ENCODE results near the gene SNRNP25. TPM values are rescaled to one million over a fixed set of nuclear protein-coding genes. Genes with fewer than 3 reads are reported as not detected.
A peak's percentile ranks its signal among the peaks of the same experiment; 100 is the strongest.

Gene SNRNP25
- total RNA-seq, 1 experiment from 2014 or later = 52.9 TPM

GRCh38 chr16:89391-90302, 36.0 kb downstream of the SNRNP25 start:
- no peak for DNase-seq
- Histone ChIP-seq H3K4me3 (ENCODE audit: insufficient read depth, low read depth, low read length) (no peak overlapping the region), H3K36me3 (replicated peaks; ENCODE audit: control insufficient read depth, insufficient read depth, low read length) (peaks cover 12% of the 10 kb centered on the region), H3K27me3 (ENCODE audit: control insufficient read depth, insufficient read depth, low read length) (no peaks in the 10 kb centered on the region)

GRCh38 chr16:91484-91883, 37.9 kb downstream of the SNRNP25 start:
- Histone ChIP-seq H3K36me3 (replicated peaks; ENCODE audit: control insufficient read depth, insufficient read depth, low read length) (peaks cover 9% of the 10 kb centered on the region), H3K27me3 (ENCODE audit: control insufficient read depth, insufficient read depth, low read length) (no peaks in the 10 kb centered on the region), H3K4me3 (ENCODE audit: insufficient read depth, low read depth, low read length) (no peak overlapping the region)
- DNase-seq = no peak

- Histone ChIP-seq H3K4me3 (ENCODE audit: insufficient read depth, low read depth, low read length) (no peak overlapping the region), H3K36me3 (replicated peaks; ENCODE audit: control insufficient read depth, insufficient read depth, low read length) (peaks cover 9% of the 10 kb centered on the region), H3K27me3 (ENCODE audit: control insufficient read depth, insufficient read depth, low read length) (no peaks in the 10 kb centered on the region)
- DNase-seq = no peak
Measured at GRCh38 chr16:92431-93339, 39.1 kb downstream of the SNRNP25 start.

GRCh38 chr16:94918-95265, 41.3 kb downstream of the SNRNP25 start:
- Histone ChIP-seq H3K27me3 (ENCODE audit: control insufficient read depth, insufficient read depth, low read length) (no peaks in the 10 kb centered on the region), H3K4me3 (ENCODE audit: insufficient read depth, low read depth, low read length) (no peak overlapping the region), H3K36me3 (replicated peaks; ENCODE audit: control insufficient read depth, insufficient read depth, low read length) (peaks cover 6% of the 10 kb centered on the region)
- DNase-seq = no peak

GRCh38 chr16:96935-97381, 43.3 kb downstream of the SNRNP25 start:
- Histone ChIP-seq H3K36me3 (replicated peaks; ENCODE audit: control insufficient read depth, insufficient read depth, low read length) (peaks cover 6% of the 10 kb centered on the region), H3K4me3 (ENCODE audit: insufficient read depth, low read depth, low read length) (no peak overlapping the region), H3K27me3 (ENCODE audit: control insufficient read depth, insufficient read depth, low read length) (no peaks in the 10 kb centered on the region)
- peak; percentile 99 for DNase-seq

GRCh38 chr16:97822-98221, 44.2 kb downstream of the SNRNP25 start:
- Histone ChIP-seq H3K4me3 (ENCODE audit: insufficient read depth, low read depth, low read length) (no peak overlapping the region), H3K27me3 (ENCODE audit: control insufficient read depth, insufficient read depth, low read length) (no peaks in the 10 kb centered on the region), H3K36me3 (replicated peaks; ENCODE audit: control insufficient read depth, insufficient read depth, low read length) (peaks cover 6% of the 10 kb centered on the region)
- DNase-seq = no peak

- no peak for DNase-seq
- H3K27me3 ChIP-seq (ENCODE audit: control insufficient read depth, insufficient read depth, low read length) = no peaks in the 10 kb centered on the region
- H3K36me3 ChIP-seq (replicated peaks; ENCODE audit: control insufficient read depth, insufficient read depth, low read length) = peaks cover 5% of the 10 kb centered on the region
- H3K4me3 ChIP-seq (ENCODE audit: insufficient read depth, low read depth, low read length) = no peak overlapping the region
Measured at GRCh38 chr16:100989-101388, 47.4 kb downstream of the SNRNP25 start.

- Histone ChIP-seq H3K4me3 (ENCODE audit: insufficient read depth, low read depth, low read length) (no peak overlapping the region), H3K36me3 (replicated peaks; ENCODE audit: control insufficient read depth, insufficient read depth, low read length) (peaks cover 2% of the 10 kb centered on the region), H3K27me3 (ENCODE audit: control insufficient read depth, insufficient read depth, low read length) (no peaks in the 10 kb centered on the region)
- no peak for DNase-seq
Measured at GRCh38 chr16:101586-101985, 48.0 kb downstream of the SNRNP25 start.

GRCh38 chr16:102060-102855, 48.6 kb downstream of the SNRNP25 start:
- DNase-seq = no peak
- no peaks in the 10 kb centered on the region for H3K27me3 ChIP-seq (ENCODE audit: control insufficient read depth, insufficient read depth, low read length)
- H3K4me3 ChIP-seq (ENCODE audit: insufficient read depth, low read depth, low read length) = no peak overlapping the region
- H3K36me3 ChIP-seq (replicated peaks; ENCODE audit: control insufficient read depth, insufficient read depth, low read length) = peaks cover 2% of the 10 kb centered on the region

GRCh38 chr16:104355-104754, 50.7 kb downstream of the SNRNP25 start:
- Histone ChIP-seq H3K27me3 (ENCODE audit: control insufficient read depth, insufficient read depth, low read length) (no peaks in the 10 kb centered on the region), H3K36me3 (replicated peaks; ENCODE audit: control insufficient read depth, insufficient read depth, low read length) (peaks cover 2% of the 10 kb centered on the region), H3K4me3 (ENCODE audit: insufficient read depth, low read depth, low read length) (no peak overlapping the region)
- DNase-seq = no peak

- Histone ChIP-seq H3K27me3 (ENCODE audit: control insufficient read depth, insufficient read depth, low read length) (no peaks in the 10 kb centered on the region), H3K4me3 (ENCODE audit: insufficient read depth, low read depth, low read length) (no peak overlapping the region)
Measured at GRCh38 chr16:104928-105327, 51.3 kb downstream of the SNRNP25 start.

GRCh38 chr16:105521-105920, 51.9 kb downstream of the SNRNP25 start:
- no peak for DNase-seq
- no peaks in the 10 kb centered on the region for H3K27me3 ChIP-seq (ENCODE audit: control insufficient read depth, insufficient read depth, low read length)
- H3K4me3 ChIP-seq (ENCODE audit: insufficient read depth, low read depth, low read length) = no peak overlapping the region
- peaks cover 2% of the 10 kb centered on the region for H3K36me3 ChIP-seq (replicated peaks; ENCODE audit: control insufficient read depth, insufficient read depth, low read length)

More at GRCh38 chr16:104928-105327, 51.3 kb downstream of the SNRNP25 start:
- H3K36me3 ChIP-seq (replicated peaks; ENCODE audit: control insufficient read depth, insufficient read depth, low read length) = peaks cover 2% of the 10 kb centered on the region
- DNase-seq = no peak

- Histone ChIP-seq H3K27me3 (ENCODE audit: control insufficient read depth, insufficient read depth, low read length) (no peaks in the 10 kb centered on the region), H3K4me3 (ENCODE audit: insufficient read depth, low read depth, low read length) (no peak overlapping the region), H3K36me3 (replicated peaks; ENCODE audit: control insufficient read depth, insufficient read depth, low read length) (peaks cover 2% of the 10 kb centered on the region)
- DNase-seq = peak; percentile 88
Measured at GRCh38 chr16:106623-107324, 53.1 kb downstream of the SNRNP25 start.

Measured in H7 (cell line).